NCI-H2196 (cell line): Measurements from ENCODE around the gene HOXD1.

Source experiments
- DNase-seq: peaks from one replicate; lab custom pipeline; 2025; ENCODE audit not compliant: unreplicated experiment; lab: John Stamatoyannopoulos, UW

The HOXD1 gene

GRCh38 chr2:176164611-176165369 lies 23.7 kb upstream of the HOXD1 start:
- no peak for DNase-seq

GRCh38 chr2:176165370-176166050 lies 23.0 kb upstream of the HOXD1 start:
- no peak for DNase-seq

- DNase-seq = no peak
Measured at GRCh38 chr2:176166272-176166671, 22.2 kb upstream of the HOXD1 start.

- DNase-seq = no peak
Measured at GRCh38 chr2:176167398-176167797, 21.1 kb upstream of the HOXD1 start.

- DNase-seq = no peak
Measured at GRCh38 chr2:176169181-176169580, 19.3 kb upstream of the HOXD1 start.

GRCh38 chr2:176169711-176170110 lies 18.8 kb upstream of the HOXD1 start:
- DNase-seq = no peak

GRCh38 chr2:176170602-176171305 lies 17.7 kb upstream of the HOXD1 start:
- no peak for DNase-seq

GRCh38 chr2:176171351-176172006 lies 17.0 kb upstream of the HOXD1 start:
- DNase-seq = no peak

- no peak for DNase-seq
Measured at GRCh38 chr2:176172007-176172894, 16.2 kb upstream of the HOXD1 start.

- no peak for DNase-seq
Measured at GRCh38 chr2:176172895-176173566, 15.4 kb upstream of the HOXD1 start.

- DNase-seq = no peak
Measured at GRCh38 chr2:176173567-176174381, 14.7 kb upstream of the HOXD1 start.

GRCh38 chr2:176174382-176174823 lies 14.1 kb upstream of the HOXD1 start:
- DNase-seq = no peak

- DNase-seq = no peak
Measured at GRCh38 chr2:176174824-176175708, 13.4 kb upstream of the HOXD1 start.

- DNase-seq = no peak
Measured at GRCh38 chr2:176175709-176176607, 12.5 kb upstream of the HOXD1 start.

GRCh38 chr2:176177580-176178037 lies 10.9 kb upstream of the HOXD1 start:
- DNase-seq = no peak

GRCh38 chr2:176178038-176178756 lies 10.3 kb upstream of the HOXD1 start:
- peak; percentile 85 for DNase-seq
